LNCaP clone FGC (cell line): Measurements from ENCODE around the gene PBXIP1.

Source experiments
- DNase-seq: peaks from one replicate; pipeline ENCODE4 v3.0.0-alpha.2; 2011; ENCODE audit warnings: low read depth
- H3K4me3 ChIP-seq: 2 replicates; pipeline ENCODE4 v1.5.1; 2011; ENCODE audit warnings: mild to moderate bottlenecking, low read depth, low read length, control low read depth
- TF ChIP-seq, protein P1 (sequence below): IDR thresholded peaks from 2 replicates; pipeline ENCODE4 v1.5.1; 2012; ENCODE audit warnings: mild to moderate bottlenecking; ENCODE audit not compliant: control insufficient read depth, insufficient read depth; ENCODE audit errors: extremely low read depth

The PBXIP1 gene

DNA sequence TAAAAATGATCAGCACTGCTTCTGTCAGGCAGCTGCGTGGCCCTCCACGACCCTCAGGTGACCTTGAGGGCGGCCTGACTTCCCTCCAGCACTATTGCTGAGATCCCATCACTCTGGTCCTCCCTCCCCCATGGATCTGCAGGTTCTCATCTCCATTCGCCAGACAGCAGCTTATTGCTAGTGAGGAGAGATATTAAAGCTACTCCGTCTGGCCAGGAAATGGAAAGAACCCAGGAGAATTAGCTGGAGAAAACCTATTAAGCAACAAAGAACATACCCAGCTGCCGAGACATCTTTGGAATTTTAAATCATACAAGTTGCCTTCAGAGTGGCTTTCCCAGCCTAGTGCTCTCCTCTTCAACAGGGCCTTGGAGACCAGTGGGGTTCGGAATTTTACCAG is 60.1 kb downstream of the PBXIP1 start:
- TF ChIP-seq, protein P1, sequence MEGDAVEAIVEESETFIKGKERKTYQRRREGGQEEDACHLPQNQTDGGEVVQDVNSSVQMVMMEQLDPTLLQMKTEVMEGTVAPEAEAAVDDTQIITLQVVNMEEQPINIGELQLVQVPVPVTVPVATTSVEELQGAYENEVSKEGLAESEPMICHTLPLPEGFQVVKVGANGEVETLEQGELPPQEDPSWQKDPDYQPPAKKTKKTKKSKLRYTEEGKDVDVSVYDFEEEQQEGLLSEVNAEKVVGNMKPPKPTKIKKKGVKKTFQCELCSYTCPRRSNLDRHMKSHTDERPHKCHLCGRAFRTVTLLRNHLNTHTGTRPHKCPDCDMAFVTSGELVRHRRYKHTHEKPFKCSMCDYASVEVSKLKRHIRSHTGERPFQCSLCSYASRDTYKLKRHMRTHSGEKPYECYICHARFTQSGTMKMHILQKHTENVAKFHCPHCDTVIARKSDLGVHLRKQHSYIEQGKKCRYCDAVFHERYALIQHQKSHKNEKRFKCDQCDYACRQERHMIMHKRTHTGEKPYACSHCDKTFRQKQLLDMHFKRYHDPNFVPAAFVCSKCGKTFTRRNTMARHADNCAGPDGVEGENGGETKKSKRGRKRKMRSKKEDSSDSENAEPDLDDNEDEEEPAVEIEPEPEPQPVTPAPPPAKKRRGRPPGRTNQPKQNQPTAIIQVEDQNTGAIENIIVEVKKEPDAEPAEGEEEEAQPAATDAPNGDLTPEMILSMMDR, result no peak
- DNase-seq, result no peak
- H3K4me3 ChIP-seq, result no peak overlapping the region
